ENCODE results near the gene NR2F1-AS1.

NR2F1-AS1 gene

GRCh38 chr5:93596676-93597490 lies 15.9 kb upstream of the NR2F1-AS1 start:
- Histone ChIP-seq H3K4me2 (ENCODE audit: low read depth, low read length) (no peak overlapping the region), H3K4me3 (ENCODE audit: low read length) (no peak overlapping the region), H2AFZ (ENCODE audit: low read length) (no peak overlapping the region), H3F3A (ENCODE audit: insufficient read depth, low read length) (no peaks in the 10 kb centered on the region), H3K79me2 (ENCODE audit: low read length) (no peaks in the 10 kb centered on the region), H4K20me1 (ENCODE audit: insufficient read depth, low read length) (no peaks in the 10 kb centered on the region), H3K27ac (ENCODE audit: low read length) (no peak overlapping the region), H3K9ac (ENCODE audit: low read length) (no peak overlapping the region), H3K4me1 (ENCODE audit: low read length) (no peaks in the 10 kb centered on the region), H3K9me2 (replicated peaks; ENCODE audit: insufficient read depth, low read length) (no peaks in the 10 kb centered on the region), H3K36me3 (replicated peaks; ENCODE audit: insufficient read depth, low read length) (no peaks in the 10 kb centered on the region), H3K9me3 (replicated peaks; ENCODE audit: insufficient read depth, low read length) (no peaks in the 10 kb centered on the region), H3K27me3 (replicated peaks; ENCODE audit: insufficient read depth, low read length) (no peaks in the 10 kb centered on the region)
- no peak for DNase-seq
- TF ChIP-seq EZH2phosphoT487 (IDR thresholded peaks at IDR 0.05; ENCODE audit: low read length), result no peak
- TF ChIP-seq EZH2 (optimal IDR thresholded peaks at IDR 0.05; ENCODE audit: low read depth, low read length), result no peak
- TF ChIP-seq CTCF (IDR thresholded peaks at IDR 0.05; ENCODE audit: low read length), result peak; percentile 6; the same call in 1 of the 2 replicates

- H3K9me3 ChIP-seq (replicated peaks; ENCODE audit: insufficient read depth, low read length), result no peaks in the 10 kb centered on the region
- TF ChIP-seq EZH2phosphoT487 (IDR thresholded peaks at IDR 0.05; ENCODE audit: low read length) (no peak), EZH2 (optimal IDR thresholded peaks at IDR 0.05; ENCODE audit: low read depth, low read length) (no peak), CTCF (IDR thresholded peaks at IDR 0.05; ENCODE audit: low read length) (no peak)
- no peaks in the 10 kb centered on the region for H3F3A ChIP-seq (ENCODE audit: insufficient read depth, low read length)
- no peaks in the 10 kb centered on the region for H3K4me1 ChIP-seq (ENCODE audit: low read length)
- no peak overlapping the region for H2AFZ ChIP-seq (ENCODE audit: low read length)
- no peaks in the 10 kb centered on the region for H3K27me3 ChIP-seq (replicated peaks; ENCODE audit: insufficient read depth, low read length)
- no peak overlapping the region for H3K27ac ChIP-seq (ENCODE audit: low read length)
- no peaks in the 10 kb centered on the region for H3K36me3 ChIP-seq (replicated peaks; ENCODE audit: insufficient read depth, low read length)
- no peak overlapping the region for H3K4me2 ChIP-seq (ENCODE audit: low read depth, low read length)
- H3K4me3 ChIP-seq (ENCODE audit: low read length), result no peak overlapping the region
- H3K9me2 ChIP-seq (replicated peaks; ENCODE audit: insufficient read depth, low read length), result no peaks in the 10 kb centered on the region
- no peak overlapping the region for H3K9ac ChIP-seq (ENCODE audit: low read length)
- H4K20me1 ChIP-seq (ENCODE audit: insufficient read depth, low read length), result no peaks in the 10 kb centered on the region
- H3K79me2 ChIP-seq (ENCODE audit: low read length), result no peaks in the 10 kb centered on the region
- no peak for DNase-seq
Measured at GRCh38 chr5:93596310-93596675, 15.3 kb upstream of the NR2F1-AS1 start.

GRCh38 chr5:93595420-93596147 lies 14.6 kb upstream of the NR2F1-AS1 start:
- H3K4me3 ChIP-seq (ENCODE audit: low read length), result no peak overlapping the region
- no peaks in the 10 kb centered on the region for H3K9me2 ChIP-seq (replicated peaks; ENCODE audit: insufficient read depth, low read length)
- H4K20me1 ChIP-seq (ENCODE audit: insufficient read depth, low read length), result no peaks in the 10 kb centered on the region
- H3K9ac ChIP-seq (ENCODE audit: low read length), result no peak overlapping the region
- no peak overlapping the region for H2AFZ ChIP-seq (ENCODE audit: low read length)
- no peaks in the 10 kb centered on the region for H3K9me3 ChIP-seq (replicated peaks; ENCODE audit: insufficient read depth, low read length)
- H3K4me1 ChIP-seq (ENCODE audit: low read length), result no peaks in the 10 kb centered on the region
- no peaks in the 10 kb centered on the region for H3F3A ChIP-seq (ENCODE audit: insufficient read depth, low read length)
- no peak for TF ChIP-seq CTCF (IDR thresholded peaks at IDR 0.05; ENCODE audit: low read length)
- no peak for TF ChIP-seq EZH2phosphoT487 (IDR thresholded peaks at IDR 0.05; ENCODE audit: low read length)
- TF ChIP-seq EZH2 (optimal IDR thresholded peaks at IDR 0.05; ENCODE audit: low read depth, low read length), result no peak
- no peaks in the 10 kb centered on the region for H3K27me3 ChIP-seq (replicated peaks; ENCODE audit: insufficient read depth, low read length)
- H3K27ac ChIP-seq (ENCODE audit: low read length), result no peak overlapping the region
- DNase-seq, result no peak
- no peaks in the 10 kb centered on the region for H3K36me3 ChIP-seq (replicated peaks; ENCODE audit: insufficient read depth, low read length)
- H3K4me2 ChIP-seq (ENCODE audit: low read depth, low read length), result no peak overlapping the region
- no peaks in the 10 kb centered on the region for H3K79me2 ChIP-seq (ENCODE audit: low read length)

All from MM.1S (cell line).